ENCODE measurements around the gene DRD4. TPM values are rescaled to one million over a fixed set of nuclear protein-coding genes. Genes with fewer than 3 reads are reported as not detected.

The DRD4 gene
- total RNA-seq, 1 experiment from 2014 or later: not detected

GRCh38 chr11:616320-617198, 20.5 kb upstream of the DRD4 start:
- no peak for DNase-seq
- no peaks in the 10 kb centered on the region for H3K27me3 ChIP-seq
- H3K36me3 ChIP-seq: peaks cover 48% of the 10 kb centered on the region
- H3K4me3 ChIP-seq: peak overlapping the region; percentile 74; the same call in 1 of the 2 replicates
- H3K9me3 ChIP-seq: no peaks in the 10 kb centered on the region

GRCh38 chr11:617199-617911, 19.7 kb upstream of the DRD4 start:
- Histone ChIP-seq H3K36me3 (peaks cover 40% of the 10 kb centered on the region), H3K9me3 (no peaks in the 10 kb centered on the region), H3K27me3 (no peaks in the 10 kb centered on the region), H3K4me3 (no peak overlapping the region)
- DNase-seq: no peak

- H3K9me3 ChIP-seq: no peaks in the 10 kb centered on the region
- H3K27me3 ChIP-seq: no peaks in the 10 kb centered on the region
- no peak overlapping the region for H3K4me3 ChIP-seq
- peaks cover 40% of the 10 kb centered on the region for H3K36me3 ChIP-seq
- no peak for DNase-seq
Observed at GRCh38 chr11:617912-618682, 19.0 kb upstream of the DRD4 start.

GRCh38 chr11:618856-619627, 18.0 kb upstream of the DRD4 start:
- no peaks in the 10 kb centered on the region for H3K27me3 ChIP-seq
- H3K36me3 ChIP-seq: peaks cover 35% of the 10 kb centered on the region
- DNase-seq: no peak
- H3K9me3 ChIP-seq: no peaks in the 10 kb centered on the region
- no peak overlapping the region for H3K4me3 ChIP-seq

GRCh38 chr11:619628-620050, 17.4 kb upstream of the DRD4 start:
- Histone ChIP-seq H3K27me3 (no peaks in the 10 kb centered on the region), H3K4me3 (no peak overlapping the region), H3K36me3 (peaks cover 29% of the 10 kb centered on the region), H3K9me3 (no peaks in the 10 kb centered on the region)
- no peak for DNase-seq

- DNase-seq: no peak
- Histone ChIP-seq H3K4me3 (no peak overlapping the region), H3K9me3 (no peaks in the 10 kb centered on the region), H3K27me3 (no peaks in the 10 kb centered on the region), H3K36me3 (peaks cover 23% of the 10 kb centered on the region)
Observed at GRCh38 chr11:620201-620600, 16.9 kb upstream of the DRD4 start.

GRCh38 chr11:620935-621814, 15.9 kb upstream of the DRD4 start:
- Histone ChIP-seq H3K9me3 (no peaks in the 10 kb centered on the region), H3K27me3 (no peaks in the 10 kb centered on the region), H3K36me3 (peaks cover 18% of the 10 kb centered on the region), H3K4me3 (no peak overlapping the region)
- DNase-seq: no peak

- H3K27me3 ChIP-seq: no peaks in the 10 kb centered on the region
- no peaks in the 10 kb centered on the region for H3K9me3 ChIP-seq
- peaks cover 16% of the 10 kb centered on the region for H3K36me3 ChIP-seq
- DNase-seq: no peak
- no peak overlapping the region for H3K4me3 ChIP-seq
Observed at GRCh38 chr11:621838-622237, 15.2 kb upstream of the DRD4 start.

- Histone ChIP-seq H3K4me3 (no peak overlapping the region), H3K36me3 (peaks cover 9% of the 10 kb centered on the region), H3K27me3 (no peaks in the 10 kb centered on the region), H3K9me3 (no peaks in the 10 kb centered on the region)
- no peak for DNase-seq
Observed at GRCh38 chr11:623349-623869, 13.7 kb upstream of the DRD4 start.

GRCh38 chr11:623999-624704, 12.9 kb upstream of the DRD4 start:
- Histone ChIP-seq H3K4me3 (no peak overlapping the region), H3K27me3 (no peaks in the 10 kb centered on the region), H3K9me3 (no peaks in the 10 kb centered on the region), H3K36me3 (peaks cover 12% of the 10 kb centered on the region)
- peak; percentile 60 for DNase-seq

- no peaks in the 10 kb centered on the region for H3K27me3 ChIP-seq
- DNase-seq: no peak
- no peak within 1 kb of the TSS for H3K4me3 ChIP-seq
- H3K9me3 ChIP-seq: no peaks in the 10 kb centered on the region
- H3K36me3 ChIP-seq: peaks cover 18% of the 10 kb centered on the region
Observed at GRCh38 chr11:624705-625635, 12.1 kb upstream of the DRD4 start, which contains the start of gene CDHR5. CDHR5 (minus strand) TSS chr11:624955; CDS start chr11:624902, 53 bp downstream.

- no peak overlapping the region for H3K4me3 ChIP-seq
- no peak for DNase-seq
- no peaks in the 10 kb centered on the region for H3K27me3 ChIP-seq
- no peaks in the 10 kb centered on the region for H3K9me3 ChIP-seq
- peaks cover 24% of the 10 kb centered on the region for H3K36me3 ChIP-seq
Observed at GRCh38 chr11:625636-626268, 11.3 kb upstream of the DRD4 start.

GRCh38 chr11:626475-627307, 10.4 kb upstream of the DRD4 start, which contains the start of gene SCT:
SCT (minus strand) TSS chr11:627181; CDS start chr11:627143, 38 bp downstream.
- DNase-seq: no peak
- no peaks in the 10 kb centered on the region for H3K9me3 ChIP-seq
- peaks cover 24% of the 10 kb centered on the region for H3K36me3 ChIP-seq
- H3K27me3 ChIP-seq: no peaks in the 10 kb centered on the region
- no peak within 1 kb of the TSS for H3K4me3 ChIP-seq
